Loucy (cell line): ENCODE measurements around the gene CATSPERD.

Source experiments
- CTCF ChIP-seq: fragments of 200-600 bp; sonication (generic); conservative IDR thresholded peaks from 2 replicates; pipeline ENCODE4 v1.5.1; 2014; ENCODE audit warnings: mild to moderate bottlenecking, antibody characterized with exemption, low read length
- EZH2phosphoT487 ChIP-seq: fragments of 200-600 bp; IDR thresholded peaks from 2 replicates; pipeline ENCODE4 v1.6.1; 2018; ENCODE audit warnings: antibody characterized with exemption, mild to moderate bottlenecking, moderate library complexity, borderline replicate concordance

GRCh38 chr19:5827342-5827890 lies 107.0 kb downstream of the CATSPERD start:
- TF ChIP-seq CTCF (no peak), EZH2phosphoT487 (no peak)
